Fibroblast of pulmonary artery (primary cell): ENCODE data around the gene CACNA1C.

Source experiments
- DNase-seq: peaks from one replicate; pipeline ENCODE4 v3.0.0-alpha.2; 2010; ENCODE audit warnings: low read depth
- H3K4me3 ChIP-seq: replicated peaks from 2 replicates; pipeline ENCODE4 v1.5.1; 2011; ENCODE audit warnings: low read depth, mild to moderate bottlenecking, control low read depth, low read length, moderate library complexity
- CTCF ChIP-seq: IDR thresholded peaks from 2 replicates; pipeline ENCODE4 v1.5.1; 2011; ENCODE audit warnings: mild to moderate bottlenecking, control low read depth, low read length, inconsistent platforms; ENCODE audit errors: missing control alignments

The CACNA1C gene

GRCh38 chr12:2337031-2338010, 284.5 kb downstream of the CACNA1C start:
- no peak for TF ChIP-seq CTCF
- no peak overlapping the region for H3K4me3 ChIP-seq
- no peak for DNase-seq

GRCh38 chr12:2338381-2338780, 285.6 kb downstream of the CACNA1C start:
- no peak overlapping the region for H3K4me3 ChIP-seq
- TF ChIP-seq CTCF: no peak
- DNase-seq: no peak

DNA sequence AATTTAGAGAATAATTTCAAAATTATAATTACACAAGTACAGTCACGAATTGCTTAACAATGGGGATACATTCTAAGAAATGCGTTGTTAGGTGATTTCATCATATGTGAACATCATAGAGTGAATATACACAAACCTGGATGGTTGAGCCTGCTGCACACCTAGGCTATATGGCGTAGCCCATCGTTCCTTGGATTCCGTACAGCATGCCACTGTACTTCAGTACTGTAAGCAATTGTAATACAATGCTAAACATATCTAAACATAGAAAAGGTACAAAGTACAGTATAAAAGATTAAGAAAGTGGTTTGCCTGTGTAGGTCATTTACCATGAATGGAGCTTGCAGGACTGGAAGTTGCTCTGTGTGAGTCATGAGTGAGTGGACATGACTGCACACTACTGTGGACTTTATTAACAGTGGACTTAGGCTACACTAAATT, 286.2 kb downstream of the CACNA1C start:
- peak; percentile 70 for DNase-seq

DNA sequence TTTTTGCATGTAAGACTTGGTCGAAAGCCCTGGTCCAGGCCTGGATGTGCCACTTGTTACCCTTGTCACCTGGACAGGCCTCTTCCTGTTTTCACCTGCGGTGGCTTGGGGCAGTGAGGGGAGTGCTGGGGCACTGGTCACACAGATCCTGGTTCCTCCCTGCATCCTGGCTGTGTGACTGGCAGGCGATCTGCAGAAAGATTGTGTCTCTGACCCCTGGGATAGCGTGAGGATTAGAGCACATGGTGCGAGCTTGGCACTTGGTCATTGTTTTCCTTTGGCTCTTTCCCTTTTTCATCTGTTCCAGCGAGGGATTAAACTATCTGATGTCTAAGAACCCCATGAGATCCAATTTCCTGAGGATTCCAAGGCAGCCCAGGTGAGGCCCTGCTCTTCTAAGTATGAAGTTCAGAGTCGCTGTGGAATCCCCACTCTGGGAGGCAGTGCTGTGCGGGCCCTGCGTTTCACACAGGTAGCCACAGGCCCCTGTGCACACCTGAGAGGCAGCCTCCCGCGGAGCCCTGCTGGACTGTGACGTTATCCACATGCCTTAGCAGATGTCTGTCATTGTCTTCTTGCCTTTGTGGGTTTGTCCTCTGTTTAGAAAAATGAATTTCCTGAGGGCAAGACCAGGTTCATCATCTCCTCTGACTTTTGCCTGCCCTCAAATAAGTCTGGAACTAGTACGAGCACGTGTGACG, 288.4 kb downstream of the CACNA1C start:
- TF ChIP-seq CTCF: no peak
- H3K4me3 ChIP-seq: no peak overlapping the region
- no peak for DNase-seq

More for the DNA sequence above, 286.2 kb downstream of the CACNA1C start:
- TF ChIP-seq CTCF: no peak
- no peak overlapping the region for H3K4me3 ChIP-seq

DNA sequence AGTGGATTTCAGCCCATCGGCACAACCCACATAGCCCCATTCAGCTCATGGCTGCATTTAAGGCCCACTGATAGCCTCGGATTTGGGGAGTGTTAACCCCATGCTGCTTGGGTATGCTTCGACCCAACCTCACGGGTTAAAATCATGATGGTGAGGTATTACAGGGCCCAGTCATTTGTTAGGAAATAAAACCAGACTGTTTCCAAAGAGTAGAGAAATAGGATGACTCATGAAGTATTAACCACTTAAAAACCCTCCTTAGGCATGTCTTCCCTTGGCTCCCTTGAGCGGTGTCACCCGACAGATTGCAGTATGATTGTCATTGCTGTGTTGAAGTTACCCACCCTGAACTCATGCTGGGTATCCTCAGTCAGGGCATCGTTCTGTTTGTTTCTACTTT, 289.1 kb downstream of the CACNA1C start:
- TF ChIP-seq CTCF: no peak
- H3K4me3 ChIP-seq: no peak overlapping the region
- peak; percentile 65 for DNase-seq

DNA sequence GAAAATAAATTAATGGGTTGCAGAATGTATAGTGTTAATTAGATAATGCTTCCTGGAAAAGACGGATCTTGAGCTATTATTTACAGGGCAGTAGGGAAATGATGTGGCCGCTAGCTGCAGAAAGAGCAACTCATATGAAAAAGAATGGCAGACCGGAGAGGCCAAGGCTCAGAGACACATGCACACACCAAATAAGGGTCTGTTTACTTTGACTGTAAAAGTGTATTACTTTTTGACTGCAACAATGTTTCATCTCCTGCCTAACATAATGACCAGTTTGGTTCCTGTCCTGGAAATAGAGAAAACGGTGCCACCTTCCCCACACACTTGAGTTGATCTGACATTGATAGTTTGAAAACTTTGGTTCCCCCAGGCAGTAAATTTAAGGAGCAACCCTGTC, 290.9 kb downstream of the CACNA1C start:
- H3K4me3 ChIP-seq: no peak overlapping the region
- TF ChIP-seq CTCF: no peak
- no peak for DNase-seq
